Neural cell (in vitro differentiated cells): ENCODE measurements around the gene GCN1.

Source experiments
- EZH2 ChIP-seq: fragments of 200-600, 300-800 bp; shearing (Covaris generic), sonication (generic); IDR thresholded peaks from 2 replicates; pipeline ENCODE4 v1.6.1; 2014; ENCODE audit warnings: antibody characterized with exemption, low read length, borderline replicate concordance, mild to moderate bottlenecking; ENCODE audit not compliant: insufficient read depth, poor library complexity, severe bottlenecking
- TF ChIP-seq, protein P1 (sequence below): fragments of 450-650 bp; IDR thresholded peaks from 2 replicates; pipeline ENCODE4 v1.5.1; 2014; ENCODE audit warnings: antibody characterized with exemption, mild to moderate bottlenecking, moderate library complexity; ENCODE audit not compliant: poor library complexity, severe bottlenecking

DNA sequence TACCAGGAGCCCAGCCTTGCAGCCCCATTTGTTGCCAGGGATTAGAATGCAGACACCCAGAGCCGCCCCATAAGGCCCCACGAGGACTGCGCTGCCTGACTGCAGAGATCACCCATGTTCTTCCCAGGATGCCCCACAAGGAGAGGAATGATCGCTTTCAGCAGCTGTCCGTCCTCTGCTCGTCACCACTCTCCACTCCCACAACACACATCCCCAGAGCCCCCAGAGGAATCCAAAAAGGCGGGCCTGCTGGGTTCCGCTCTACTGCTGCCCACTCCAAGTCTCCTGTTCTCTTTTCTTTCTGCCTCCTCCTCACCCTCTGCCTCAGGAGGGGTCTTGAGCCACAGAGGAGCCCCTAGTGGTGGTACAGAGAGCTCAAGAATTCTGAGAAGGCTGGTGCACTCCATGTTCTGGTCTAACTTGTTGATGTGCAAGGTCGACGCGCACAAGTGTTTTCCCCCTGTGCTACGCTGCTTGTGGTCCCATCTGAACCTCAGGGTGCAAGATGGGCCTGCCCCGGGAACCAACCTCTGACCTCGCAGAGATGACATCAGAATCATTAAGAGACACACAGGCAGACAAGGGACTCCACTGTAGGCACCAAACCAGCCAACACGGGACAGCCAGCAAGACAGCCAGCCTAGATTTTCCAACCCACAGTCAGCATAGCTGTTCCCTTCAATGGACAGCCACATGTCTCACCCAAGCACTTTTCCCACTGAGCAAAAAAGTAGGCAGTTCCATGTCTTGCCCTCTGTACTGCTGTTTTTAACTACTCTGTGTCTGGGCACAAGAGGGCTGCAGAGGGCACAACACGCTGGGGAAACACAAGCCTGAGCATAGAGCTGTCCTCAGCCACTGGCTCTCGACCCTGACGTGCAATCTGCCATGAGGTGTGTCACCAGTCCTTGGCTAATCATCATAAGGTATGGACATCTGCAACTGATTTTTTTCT lies 41.1 kb upstream of the GCN1 start:
- TF ChIP-seq, protein P1, sequence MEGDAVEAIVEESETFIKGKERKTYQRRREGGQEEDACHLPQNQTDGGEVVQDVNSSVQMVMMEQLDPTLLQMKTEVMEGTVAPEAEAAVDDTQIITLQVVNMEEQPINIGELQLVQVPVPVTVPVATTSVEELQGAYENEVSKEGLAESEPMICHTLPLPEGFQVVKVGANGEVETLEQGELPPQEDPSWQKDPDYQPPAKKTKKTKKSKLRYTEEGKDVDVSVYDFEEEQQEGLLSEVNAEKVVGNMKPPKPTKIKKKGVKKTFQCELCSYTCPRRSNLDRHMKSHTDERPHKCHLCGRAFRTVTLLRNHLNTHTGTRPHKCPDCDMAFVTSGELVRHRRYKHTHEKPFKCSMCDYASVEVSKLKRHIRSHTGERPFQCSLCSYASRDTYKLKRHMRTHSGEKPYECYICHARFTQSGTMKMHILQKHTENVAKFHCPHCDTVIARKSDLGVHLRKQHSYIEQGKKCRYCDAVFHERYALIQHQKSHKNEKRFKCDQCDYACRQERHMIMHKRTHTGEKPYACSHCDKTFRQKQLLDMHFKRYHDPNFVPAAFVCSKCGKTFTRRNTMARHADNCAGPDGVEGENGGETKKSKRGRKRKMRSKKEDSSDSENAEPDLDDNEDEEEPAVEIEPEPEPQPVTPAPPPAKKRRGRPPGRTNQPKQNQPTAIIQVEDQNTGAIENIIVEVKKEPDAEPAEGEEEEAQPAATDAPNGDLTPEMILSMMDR, result peak; percentile 44
- TF ChIP-seq EZH2, result no peak
